BLaER1 (cell line): ENCODE measurements around the gene PDLIM5.

Source experiments
- H3K27ac ChIP-seq: shearing (Covaris generic); formaldehyde crosslinking; 2 replicates; pipeline ENCODE4 v1.8.1; 2022
- H3K27me3 ChIP-seq: shearing (Covaris generic); formaldehyde crosslinking; 2 replicates; pipeline ENCODE4 v1.8.1; 2022
- H3K36me3 ChIP-seq: shearing (Covaris generic); formaldehyde crosslinking; 2 replicates; pipeline ENCODE4 v1.8.1; 2022
- H3K4me1 ChIP-seq: shearing (Covaris generic); formaldehyde crosslinking; 2 replicates; pipeline ENCODE4 v1.8.1; 2022
- H3K4me2 ChIP-seq: shearing (Covaris generic); formaldehyde crosslinking; 2 replicates; pipeline ENCODE4 v1.8.1; 2022
- H3K4me3 ChIP-seq: shearing (Covaris generic); formaldehyde crosslinking; 2 replicates; pipeline ENCODE4 v1.8.1; 2022
- H3K9ac ChIP-seq: shearing (Covaris generic); formaldehyde crosslinking; 2 replicates; pipeline ENCODE4 v1.8.1; 2022
- H3K9me3 ChIP-seq: shearing (Covaris generic); formaldehyde crosslinking; 2 replicates; pipeline ENCODE4 v1.8.1; 2022
- H4K20me1 ChIP-seq: shearing (Covaris generic); formaldehyde crosslinking; 2 replicates; pipeline ENCODE4 v1.8.1; 2022
- Cebpa-rat ChIP-seq: shearing (Covaris generic); IDR thresholded peaks from 2 replicates; pipeline ENCODE4 v1.8.1; 2022

Gene PDLIM5

GRCh38 chr4:94420356-94420755, 31.4 kb upstream of the PDLIM5 start:
- peaks cover 4% of the 10 kb centered on the region for H3K9me3 ChIP-seq
- H3K27ac ChIP-seq, result no peak overlapping the region
- H3K4me2 ChIP-seq, result no peak overlapping the region
- no peaks in the 10 kb centered on the region for H4K20me1 ChIP-seq
- TF ChIP-seq Cebpa-rat, result no peak
- no peak overlapping the region for H3K9ac ChIP-seq
- no peaks in the 10 kb centered on the region for H3K4me1 ChIP-seq
- H3K27me3 ChIP-seq, result no peaks in the 10 kb centered on the region
- H3K4me3 ChIP-seq, result no peak overlapping the region
- no peaks in the 10 kb centered on the region for H3K36me3 ChIP-seq

- H3K27me3 ChIP-seq, result no peaks in the 10 kb centered on the region
- H3K27ac ChIP-seq, result no peak overlapping the region
- no peaks in the 10 kb centered on the region for H4K20me1 ChIP-seq
- no peak for TF ChIP-seq Cebpa-rat
- no peaks in the 10 kb centered on the region for H3K4me1 ChIP-seq
- no peak overlapping the region for H3K9ac ChIP-seq
- H3K9me3 ChIP-seq, result peaks cover 28% of the 10 kb centered on the region
- no peaks in the 10 kb centered on the region for H3K36me3 ChIP-seq
- no peak overlapping the region for H3K4me3 ChIP-seq
- H3K4me2 ChIP-seq, result no peak overlapping the region
These were observed 25.0 kb upstream of the PDLIM5 start for GRCh38 chr4:94426783-94427182.

- H3K36me3 ChIP-seq, result no peaks in the 10 kb centered on the region
- H3K9me3 ChIP-seq, result peaks cover 28% of the 10 kb centered on the region
- no peak overlapping the region for H3K9ac ChIP-seq
- H3K27me3 ChIP-seq, result no peaks in the 10 kb centered on the region
- H4K20me1 ChIP-seq, result no peaks in the 10 kb centered on the region
- H3K4me2 ChIP-seq, result no peak overlapping the region
- no peak for TF ChIP-seq Cebpa-rat
- no peaks in the 10 kb centered on the region for H3K4me1 ChIP-seq
- H3K27ac ChIP-seq, result no peak overlapping the region
- no peak overlapping the region for H3K4me3 ChIP-seq
These were observed 22.9 kb upstream of the PDLIM5 start for GRCh38 chr4:94428884-94429283.

- H3K9me3 ChIP-seq, result peaks cover 24% of the 10 kb centered on the region
- no peak overlapping the region for H3K9ac ChIP-seq
- H4K20me1 ChIP-seq, result no peaks in the 10 kb centered on the region
- no peaks in the 10 kb centered on the region for H3K4me1 ChIP-seq
- H3K27ac ChIP-seq, result no peak overlapping the region
- no peak overlapping the region for H3K4me3 ChIP-seq
- no peak overlapping the region for H3K4me2 ChIP-seq
- no peaks in the 10 kb centered on the region for H3K36me3 ChIP-seq
- H3K27me3 ChIP-seq, result no peaks in the 10 kb centered on the region
- no peak for TF ChIP-seq Cebpa-rat
These were observed 21.3 kb upstream of the PDLIM5 start for GRCh38 chr4:94430406-94430805.

GRCh38 chr4:94431388-94431787, 20.4 kb upstream of the PDLIM5 start:
- no peak for TF ChIP-seq Cebpa-rat
- Histone ChIP-seq H3K27ac (no peak overlapping the region), H3K4me2 (no peak overlapping the region), H3K4me1 (no peaks in the 10 kb centered on the region), H3K9me3 (peaks cover 14% of the 10 kb centered on the region), H4K20me1 (no peaks in the 10 kb centered on the region), H3K4me3 (no peak overlapping the region), H3K27me3 (no peaks in the 10 kb centered on the region), H3K36me3 (no peaks in the 10 kb centered on the region), H3K9ac (no peak overlapping the region)

GRCh38 chr4:94434505-94434904, 17.2 kb upstream of the PDLIM5 start:
- no peak overlapping the region for H3K9ac ChIP-seq
- H4K20me1 ChIP-seq, result no peaks in the 10 kb centered on the region
- H3K27me3 ChIP-seq, result no peaks in the 10 kb centered on the region
- H3K4me1 ChIP-seq, result no peaks in the 10 kb centered on the region
- TF ChIP-seq Cebpa-rat, result no peak
- H3K36me3 ChIP-seq, result no peaks in the 10 kb centered on the region
- H3K9me3 ChIP-seq, result no peaks in the 10 kb centered on the region
- no peak overlapping the region for H3K27ac ChIP-seq
- H3K4me2 ChIP-seq, result no peak overlapping the region
- H3K4me3 ChIP-seq, result no peak overlapping the region

- Histone ChIP-seq H3K4me2 (no peak overlapping the region), H3K4me1 (no peaks in the 10 kb centered on the region), H4K20me1 (no peaks in the 10 kb centered on the region), H3K4me3 (no peak overlapping the region), H3K9ac (no peak overlapping the region), H3K27ac (no peak overlapping the region), H3K36me3 (no peaks in the 10 kb centered on the region), H3K9me3 (no peaks in the 10 kb centered on the region), H3K27me3 (no peaks in the 10 kb centered on the region)
- no peak for TF ChIP-seq Cebpa-rat
These were observed 15.9 kb upstream of the PDLIM5 start for GRCh38 chr4:94435874-94436273.

GRCh38 chr4:94436512-94436911, 15.2 kb upstream of the PDLIM5 start:
- Histone ChIP-seq H3K9me3 (no peaks in the 10 kb centered on the region), H3K36me3 (no peaks in the 10 kb centered on the region), H3K27me3 (no peaks in the 10 kb centered on the region), H3K4me2 (no peak overlapping the region), H3K4me3 (no peak overlapping the region), H3K9ac (no peak overlapping the region), H3K27ac (no peak overlapping the region), H4K20me1 (no peaks in the 10 kb centered on the region), H3K4me1 (no peaks in the 10 kb centered on the region)
- TF ChIP-seq Cebpa-rat, result no peak

GRCh38 chr4:94439606-94440005, 12.1 kb upstream of the PDLIM5 start:
- TF ChIP-seq Cebpa-rat, result no peak
- Histone ChIP-seq H3K9ac (no peak overlapping the region), H4K20me1 (no peaks in the 10 kb centered on the region), H3K27me3 (no peaks in the 10 kb centered on the region), H3K4me2 (no peak overlapping the region), H3K36me3 (no peaks in the 10 kb centered on the region), H3K9me3 (no peaks in the 10 kb centered on the region), H3K27ac (no peak overlapping the region), H3K4me1 (no peaks in the 10 kb centered on the region), H3K4me3 (no peak overlapping the region)

GRCh38 chr4:94441838-94442237, 9.9 kb upstream of the PDLIM5 start:
- H3K4me3 ChIP-seq, result no peak overlapping the region

GRCh38 chr4:94442251-94442650, 9.5 kb upstream of the PDLIM5 start:
- Histone ChIP-seq H3K4me2 (no peak overlapping the region), H3K27ac (no peak overlapping the region), H3K27me3 (no peaks in the 10 kb centered on the region), H3K9me3 (no peaks in the 10 kb centered on the region), H3K9ac (no peak overlapping the region), H3K36me3 (no peaks in the 10 kb centered on the region), H3K4me3 (no peak overlapping the region), H3K4me1 (no peaks in the 10 kb centered on the region), H4K20me1 (no peaks in the 10 kb centered on the region)
- no peak for TF ChIP-seq Cebpa-rat

More at GRCh38 chr4:94441838-94442237, 9.9 kb upstream of the PDLIM5 start:
- H4K20me1 ChIP-seq, result no peaks in the 10 kb centered on the region
- no peak for TF ChIP-seq Cebpa-rat
- no peaks in the 10 kb centered on the region for H3K36me3 ChIP-seq
- H3K4me2 ChIP-seq, result no peak overlapping the region
- H3K27me3 ChIP-seq, result no peaks in the 10 kb centered on the region
- no peak overlapping the region for H3K27ac ChIP-seq
- H3K4me1 ChIP-seq, result no peaks in the 10 kb centered on the region
- no peaks in the 10 kb centered on the region for H3K9me3 ChIP-seq
- no peak overlapping the region for H3K9ac ChIP-seq
